Activated naive CD8-positive, alpha-beta T cell treated with anti-CD3 and anti-CD28 coated beads, Interleukin-2, amount 50 U/mL, for 24 hours (primary cell): ENCODE measurements around the gene KIRREL3.

Experiments
- ATAC-seq: fragments of 150-1000 bp; cut with Tn5 transposase; one replicate; pipeline ENCODE4 v1.10.0; 2021
- DNase-seq: peaks from one replicate; pipeline ENCODE4 v3.0.0; 2021
- H3K27ac Mint-ChIP-seq: one replicate; pipeline ENCODE4 v1.8.0; 2021; ENCODE audit warnings: mild to moderate bottlenecking, mixed read lengths
- H3K27me3 Mint-ChIP-seq: one replicate; pipeline ENCODE4 v1.8.0; 2021; ENCODE audit warnings: mixed read lengths
- H3K36me3 Mint-ChIP-seq: one replicate; pipeline ENCODE4 v1.8.0; 2021; ENCODE audit warnings: low read depth, mixed read lengths
- H3K4me1 Mint-ChIP-seq: one replicate; pipeline ENCODE4 v1.8.0; 2021; ENCODE audit warnings: mixed read lengths
- H3K4me3 Mint-ChIP-seq: one replicate; pipeline ENCODE4 v1.8.0; 2021; ENCODE audit warnings: mild to moderate bottlenecking, moderate library complexity, mixed read lengths
- H3K9me3 Mint-ChIP-seq: one replicate; pipeline ENCODE4 v1.8.0; 2021; ENCODE audit warnings: mixed read lengths

The KIRREL3 gene

GRCh38 chr11:126839496-126839895, 161.1 kb downstream of the KIRREL3 start:
- H3K4me3 Mint-ChIP-seq: no peak overlapping the region
- ATAC-seq: no peak
- no peak overlapping the region for H3K27ac Mint-ChIP-seq
- no peak for DNase-seq
- H3K4me1 Mint-ChIP-seq: no peaks in the 10 kb centered on the region
- H3K36me3 Mint-ChIP-seq: no peaks in the 10 kb centered on the region
- peaks cover 3% of the 10 kb centered on the region for H3K27me3 Mint-ChIP-seq
- H3K9me3 Mint-ChIP-seq: no peaks in the 10 kb centered on the region

- Mint-ChIP-seq H3K4me1 (no peaks in the 10 kb centered on the region), H3K36me3 (no peaks in the 10 kb centered on the region), H3K27me3 (peaks cover 3% of the 10 kb centered on the region), H3K27ac (no peak overlapping the region), H3K9me3 (no peaks in the 10 kb centered on the region), H3K4me3 (no peak overlapping the region)
- no peak for ATAC-seq
- DNase-seq: no peak
Observed at GRCh38 chr11:126838779-126839178, 161.8 kb downstream of the KIRREL3 start.

- H3K4me3 Mint-ChIP-seq: no peak overlapping the region
- no peak overlapping the region for H3K27ac Mint-ChIP-seq
- peaks cover 3% of the 10 kb centered on the region for H3K27me3 Mint-ChIP-seq
- H3K36me3 Mint-ChIP-seq: no peaks in the 10 kb centered on the region
- no peak for ATAC-seq
- DNase-seq: no peak
- no peaks in the 10 kb centered on the region for H3K4me1 Mint-ChIP-seq
- H3K9me3 Mint-ChIP-seq: no peaks in the 10 kb centered on the region
Observed at GRCh38 chr11:126837581-126837980, 163.0 kb downstream of the KIRREL3 start.

- Mint-ChIP-seq H3K9me3 (no peaks in the 10 kb centered on the region), H3K4me3 (no peak overlapping the region), H3K4me1 (no peaks in the 10 kb centered on the region), H3K36me3 (no peaks in the 10 kb centered on the region), H3K27ac (no peak overlapping the region), H3K27me3 (peaks cover 3% of the 10 kb centered on the region)
- DNase-seq (no peak), ATAC-seq (no peak)
Observed at GRCh38 chr11:126834573-126834972, 166.0 kb downstream of the KIRREL3 start.

GRCh38 chr11:126834149-126834548, 166.4 kb downstream of the KIRREL3 start:
- ATAC-seq: no peak
- no peak overlapping the region for H3K27ac Mint-ChIP-seq
- peaks cover 3% of the 10 kb centered on the region for H3K27me3 Mint-ChIP-seq
- H3K36me3 Mint-ChIP-seq: no peaks in the 10 kb centered on the region
- no peak overlapping the region for H3K4me3 Mint-ChIP-seq
- H3K9me3 Mint-ChIP-seq: no peaks in the 10 kb centered on the region
- no peaks in the 10 kb centered on the region for H3K4me1 Mint-ChIP-seq
- DNase-seq: no peak

GRCh38 chr11:126833065-126833464, 167.5 kb downstream of the KIRREL3 start:
- Mint-ChIP-seq H3K4me3 (no peak overlapping the region), H3K27me3 (peaks cover 3% of the 10 kb centered on the region), H3K36me3 (no peaks in the 10 kb centered on the region), H3K4me1 (no peaks in the 10 kb centered on the region), H3K27ac (no peak overlapping the region), H3K9me3 (no peaks in the 10 kb centered on the region)
- ATAC-seq (no peak), DNase-seq (no peak)

GRCh38 chr11:126832387-126832786, 168.2 kb downstream of the KIRREL3 start:
- Mint-ChIP-seq H3K27me3 (peaks cover 2% of the 10 kb centered on the region), H3K36me3 (no peaks in the 10 kb centered on the region), H3K4me1 (no peaks in the 10 kb centered on the region), H3K27ac (no peak overlapping the region), H3K4me3 (no peak overlapping the region), H3K9me3 (no peaks in the 10 kb centered on the region)
- DNase-seq (no peak), ATAC-seq (no peak)

- peaks cover 3% of the 10 kb centered on the region for H3K27me3 Mint-ChIP-seq
- H3K36me3 Mint-ChIP-seq: no peaks in the 10 kb centered on the region
- H3K4me1 Mint-ChIP-seq: no peaks in the 10 kb centered on the region
- H3K9me3 Mint-ChIP-seq: no peaks in the 10 kb centered on the region
- DNase-seq: no peak
- no peak overlapping the region for H3K27ac Mint-ChIP-seq
- ATAC-seq: no peak
- H3K4me3 Mint-ChIP-seq: no peak overlapping the region
Observed at GRCh38 chr11:126830216-126830806, 170.3 kb downstream of the KIRREL3 start.

GRCh38 chr11:126829716-126830115, 170.9 kb downstream of the KIRREL3 start:
- DNase-seq (no peak), ATAC-seq (no peak)
- Mint-ChIP-seq H3K36me3 (no peaks in the 10 kb centered on the region), H3K9me3 (no peaks in the 10 kb centered on the region), H3K27me3 (peaks cover 3% of the 10 kb centered on the region), H3K4me3 (no peak overlapping the region), H3K27ac (no peak overlapping the region), H3K4me1 (no peaks in the 10 kb centered on the region)

- Mint-ChIP-seq H3K27me3 (peaks cover 6% of the 10 kb centered on the region), H3K9me3 (no peaks in the 10 kb centered on the region), H3K27ac (no peak overlapping the region), H3K4me1 (no peaks in the 10 kb centered on the region), H3K4me3 (no peak overlapping the region), H3K36me3 (no peaks in the 10 kb centered on the region)
- ATAC-seq (no peak), DNase-seq (no peak)
Observed at GRCh38 chr11:126824035-126824607, 176.4 kb downstream of the KIRREL3 start.

GRCh38 chr11:126823274-126823673, 177.3 kb downstream of the KIRREL3 start:
- no peak for DNase-seq
- no peaks in the 10 kb centered on the region for H3K9me3 Mint-ChIP-seq
- H3K36me3 Mint-ChIP-seq: no peaks in the 10 kb centered on the region
- H3K4me1 Mint-ChIP-seq: no peaks in the 10 kb centered on the region
- H3K27ac Mint-ChIP-seq: no peak overlapping the region
- ATAC-seq: no peak
- H3K27me3 Mint-ChIP-seq: peaks cover 6% of the 10 kb centered on the region
- H3K4me3 Mint-ChIP-seq: no peak overlapping the region

- Mint-ChIP-seq H3K4me3 (no peak overlapping the region), H3K9me3 (no peaks in the 10 kb centered on the region), H3K27ac (no peak overlapping the region), H3K4me1 (no peaks in the 10 kb centered on the region), H3K36me3 (no peaks in the 10 kb centered on the region), H3K27me3 (peaks cover 6% of the 10 kb centered on the region)
- no peak for DNase-seq
- no peak for ATAC-seq
Observed at GRCh38 chr11:126821827-126822226, 178.7 kb downstream of the KIRREL3 start.

- Mint-ChIP-seq H3K4me3 (no peak overlapping the region), H3K27ac (no peak overlapping the region), H3K36me3 (no peaks in the 10 kb centered on the region), H3K27me3 (peaks cover 3% of the 10 kb centered on the region), H3K9me3 (no peaks in the 10 kb centered on the region), H3K4me1 (no peaks in the 10 kb centered on the region)
- no peak for ATAC-seq
- no peak for DNase-seq
Observed at GRCh38 chr11:126819194-126819593, 181.4 kb downstream of the KIRREL3 start.

- Mint-ChIP-seq H3K27me3 (no peaks in the 10 kb centered on the region), H3K36me3 (no peaks in the 10 kb centered on the region), H3K4me1 (no peaks in the 10 kb centered on the region), H3K9me3 (no peaks in the 10 kb centered on the region), H3K27ac (no peak overlapping the region), H3K4me3 (no peak overlapping the region)
- DNase-seq (no peak), ATAC-seq (no peak)
Observed at GRCh38 chr11:126817523-126818450, 182.8 kb downstream of the KIRREL3 start.

GRCh38 chr11:126817096-126817495, 183.5 kb downstream of the KIRREL3 start:
- DNase-seq: no peak
- H3K27me3 Mint-ChIP-seq: no peaks in the 10 kb centered on the region
- no peaks in the 10 kb centered on the region for H3K9me3 Mint-ChIP-seq
- no peak overlapping the region for H3K4me3 Mint-ChIP-seq
- no peaks in the 10 kb centered on the region for H3K36me3 Mint-ChIP-seq
- no peak for ATAC-seq
- no peaks in the 10 kb centered on the region for H3K4me1 Mint-ChIP-seq
- H3K27ac Mint-ChIP-seq: no peak overlapping the region
